Activated naive CD8-positive, alpha-beta T cell treated with anti-CD3 and anti-CD28 coated beads for 36 hours (primary cell): ENCODE results near the gene FLT3. TPM values are rescaled to one million over a fixed set of nuclear protein-coding genes. Genes with fewer than 3 reads are reported as not detected.
A peak's percentile ranks its signal among the peaks of the same experiment; 100 is the strongest.

Experiments used
- DNase-seq: peaks from one replicate; pipeline ENCODE4 v3.0.0; 2021
- H3K27ac Mint-ChIP-seq: one replicate; pipeline ENCODE4 v1.8.0; 2022; ENCODE audit warnings: mild to moderate bottlenecking, moderate library complexity, mixed read lengths
- H3K27me3 Mint-ChIP-seq: one replicate; pipeline ENCODE4 v1.8.0; 2022; ENCODE audit warnings: mild to moderate bottlenecking, mixed read lengths
- H3K36me3 Mint-ChIP-seq: one replicate; pipeline ENCODE4 v1.8.0; 2021; ENCODE audit warnings: mild to moderate bottlenecking, mixed read lengths
- H3K4me1 Mint-ChIP-seq: one replicate; pipeline ENCODE4 v1.8.0; 2021; ENCODE audit warnings: mixed read lengths
- H3K4me3 Mint-ChIP-seq: one replicate; pipeline ENCODE4 v1.8.0; 2022; ENCODE audit warnings: mild to moderate bottlenecking, moderate library complexity, mixed read lengths
- H3K9me3 Mint-ChIP-seq: one replicate; pipeline ENCODE4 v1.8.0; 2022; ENCODE audit warnings: mixed read lengths
- total RNA-seq, 2 experiments: library from RNA; stranded (reverse); gene quantifications; one replicate each; pipeline ENCODE4 v1.2.3, GENCODE V29; 2021

The FLT3 gene
- total RNA-seq, 2 experiments from 2014 or later, result 0.19 TPM; not detected in 1

- Mint-ChIP-seq H3K27ac (no peak overlapping the region), H3K9me3 (no peaks in the 10 kb centered on the region), H3K27me3 (no peaks in the 10 kb centered on the region), H3K36me3 (no peaks in the 10 kb centered on the region), H3K4me1 (peaks cover 7% of the 10 kb centered on the region), H3K4me3 (no peak overlapping the region)
- DNase-seq, result no peak
Observed at GRCh38 chr13:28067491-28067890, 32.9 kb downstream of the FLT3 start.

- Mint-ChIP-seq H3K9me3 (no peaks in the 10 kb centered on the region), H3K4me3 (no peak overlapping the region), H3K27me3 (peaks cover 18% of the 10 kb centered on the region), H3K36me3 (no peaks in the 10 kb centered on the region), H3K27ac (no peak overlapping the region), H3K4me1 (no peaks in the 10 kb centered on the region)
- DNase-seq, result peak; percentile 30
Observed at GRCh38 chr13:28058866-28059613, 41.3 kb downstream of the FLT3 start.

DNA sequence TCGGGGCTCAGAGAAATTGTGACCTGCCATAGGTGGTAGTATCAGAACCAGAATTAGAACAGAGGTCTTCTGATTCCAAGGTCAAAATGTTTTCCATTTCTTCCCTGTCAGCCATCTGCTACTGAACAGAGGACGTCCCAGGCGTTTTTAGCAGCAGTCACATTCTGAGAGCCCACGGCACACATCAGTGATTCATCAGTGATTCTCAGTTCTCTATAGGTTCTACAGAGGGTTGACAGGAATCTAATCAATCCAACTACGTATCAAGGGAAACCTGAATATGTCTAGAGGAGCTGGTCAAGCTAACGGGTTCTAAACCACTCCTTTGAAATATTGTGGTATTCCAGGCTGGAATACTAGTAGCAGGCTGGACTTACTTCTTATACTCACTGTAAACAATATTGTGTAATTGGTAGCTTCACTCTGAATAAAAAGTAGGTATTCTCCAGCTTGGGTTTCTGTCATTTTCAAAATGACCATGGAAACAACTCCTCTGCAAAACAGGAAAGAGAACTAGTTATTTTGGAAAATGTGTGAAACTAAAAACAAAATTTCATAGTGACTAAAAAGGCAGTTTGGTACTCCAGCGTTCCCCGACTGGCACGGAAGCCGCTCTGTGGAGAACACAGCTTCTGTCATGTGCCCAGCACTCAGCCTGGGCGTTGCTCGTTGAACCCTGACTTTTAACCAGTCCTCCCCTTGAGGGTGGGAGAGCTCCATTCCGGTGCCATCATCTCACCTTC is 43.2 kb downstream of the FLT3 start:
- Mint-ChIP-seq H3K4me1 (no peaks in the 10 kb centered on the region), H3K4me3 (no peak overlapping the region), H3K27ac (no peak overlapping the region), H3K9me3 (no peaks in the 10 kb centered on the region), H3K36me3 (no peaks in the 10 kb centered on the region), H3K27me3 (peaks cover 18% of the 10 kb centered on the region)
- no peak for DNase-seq

- no peak for DNase-seq
Observed at GRCh38 chr13:28056426-28056825, 44.0 kb downstream of the FLT3 start.

GRCh38 chr13:28055357-28055756 is 45.0 kb downstream of the FLT3 start:
- Mint-ChIP-seq H3K4me1 (no peaks in the 10 kb centered on the region), H3K9me3 (no peaks in the 10 kb centered on the region)
- DNase-seq, result no peak

More at GRCh38 chr13:28056426-28056825, 44.0 kb downstream of the FLT3 start:
- H3K27ac Mint-ChIP-seq, result no peak overlapping the region
- H3K9me3 Mint-ChIP-seq, result no peaks in the 10 kb centered on the region
- no peaks in the 10 kb centered on the region for H3K36me3 Mint-ChIP-seq
- no peaks in the 10 kb centered on the region for H3K4me1 Mint-ChIP-seq
- H3K27me3 Mint-ChIP-seq, result peaks cover 18% of the 10 kb centered on the region
- H3K4me3 Mint-ChIP-seq, result no peak overlapping the region

DNA sequence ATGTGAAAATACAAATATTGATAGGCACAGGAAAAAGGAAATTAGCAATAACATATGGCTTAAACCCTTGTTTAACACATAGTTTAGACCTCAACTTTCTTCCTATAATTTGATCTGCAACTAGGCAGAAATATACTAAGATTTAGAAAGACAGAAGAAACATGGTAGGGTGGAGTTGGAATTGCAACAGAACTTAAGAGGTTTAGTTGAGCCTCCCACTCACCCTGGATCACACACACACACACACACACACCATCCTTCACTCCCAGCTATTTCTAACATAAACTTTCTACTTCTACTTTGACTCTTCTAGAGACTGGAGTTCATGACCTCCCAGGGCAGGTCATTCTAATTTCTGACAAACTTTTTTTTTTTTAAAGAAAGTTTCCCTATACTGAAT is 47.4 kb downstream of the FLT3 start:
- no peak overlapping the region for H3K4me3 Mint-ChIP-seq
- H3K4me1 Mint-ChIP-seq, result peaks cover 3% of the 10 kb centered on the region
- H3K27ac Mint-ChIP-seq, result no peak overlapping the region
- peaks cover 24% of the 10 kb centered on the region for H3K27me3 Mint-ChIP-seq
- no peaks in the 10 kb centered on the region for H3K9me3 Mint-ChIP-seq
- H3K36me3 Mint-ChIP-seq, result no peaks in the 10 kb centered on the region
- no peak for DNase-seq

More at GRCh38 chr13:28055357-28055756, 45.0 kb downstream of the FLT3 start:
- H3K27ac Mint-ChIP-seq, result no peak overlapping the region
- H3K36me3 Mint-ChIP-seq, result no peaks in the 10 kb centered on the region
- H3K27me3 Mint-ChIP-seq, result peaks cover 20% of the 10 kb centered on the region
- no peak overlapping the region for H3K4me3 Mint-ChIP-seq

GRCh38 chr13:28049880-28050875 is 50.2 kb downstream of the FLT3 start:
- Mint-ChIP-seq H3K27me3 (peaks cover 14% of the 10 kb centered on the region), H3K27ac (no peak overlapping the region), H3K4me1 (peaks cover 7% of the 10 kb centered on the region), H3K9me3 (peaks cover 1% of the 10 kb centered on the region), H3K36me3 (no peaks in the 10 kb centered on the region), H3K4me3 (no peak overlapping the region)
- no peak for DNase-seq

DNA sequence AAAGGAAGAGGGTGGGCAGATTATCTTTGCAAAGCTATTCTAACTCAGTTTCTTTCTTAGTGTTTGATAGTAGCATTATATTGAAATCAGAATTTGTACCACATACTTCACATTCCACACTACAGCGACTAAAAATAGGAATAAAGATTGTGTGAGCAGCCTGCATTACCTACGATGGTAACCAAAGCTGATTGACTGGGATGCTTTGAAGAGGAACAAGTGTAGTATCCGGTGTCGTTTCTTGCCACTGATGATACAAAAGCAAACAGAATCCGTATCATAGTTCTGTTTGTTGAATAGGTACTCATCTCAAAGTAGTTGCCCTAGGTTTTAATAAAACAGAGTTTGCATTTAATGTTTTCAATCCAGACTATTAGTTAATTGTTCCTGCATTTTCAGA is 51.2 kb downstream of the FLT3 start:
- Mint-ChIP-seq H3K4me3 (no peak overlapping the region), H3K9me3 (peaks cover 1% of the 10 kb centered on the region), H3K27ac (no peak overlapping the region), H3K36me3 (no peaks in the 10 kb centered on the region), H3K27me3 (peaks cover 6% of the 10 kb centered on the region), H3K4me1 (peaks cover 7% of the 10 kb centered on the region)
- DNase-seq, result no peak

DNA sequence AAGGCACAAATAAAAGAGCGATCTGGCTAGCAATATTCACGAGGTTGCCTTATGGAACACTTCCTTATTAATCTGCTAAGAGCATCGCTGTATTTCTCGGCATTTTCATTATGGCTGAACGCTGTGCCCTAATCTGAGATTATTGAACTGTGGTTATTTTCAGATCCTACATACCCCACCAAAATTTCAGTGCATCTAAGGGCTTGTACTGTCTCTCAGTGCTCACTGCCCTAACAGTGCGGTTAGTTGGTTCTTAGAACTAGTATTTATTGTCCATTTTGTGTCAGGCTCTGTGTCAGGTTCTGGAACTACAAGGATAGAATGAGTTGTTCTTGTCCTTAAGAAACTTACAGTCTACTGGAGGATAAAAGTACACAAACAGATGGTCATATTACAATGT is 51.6 kb downstream of the FLT3 start:
- H3K4me1 Mint-ChIP-seq, result peaks cover 7% of the 10 kb centered on the region
- peaks cover 6% of the 10 kb centered on the region for H3K27me3 Mint-ChIP-seq
- no peak overlapping the region for H3K27ac Mint-ChIP-seq
- no peak overlapping the region for H3K4me3 Mint-ChIP-seq
- H3K36me3 Mint-ChIP-seq, result no peaks in the 10 kb centered on the region
- no peak for DNase-seq
- peaks cover 1% of the 10 kb centered on the region for H3K9me3 Mint-ChIP-seq

DNA sequence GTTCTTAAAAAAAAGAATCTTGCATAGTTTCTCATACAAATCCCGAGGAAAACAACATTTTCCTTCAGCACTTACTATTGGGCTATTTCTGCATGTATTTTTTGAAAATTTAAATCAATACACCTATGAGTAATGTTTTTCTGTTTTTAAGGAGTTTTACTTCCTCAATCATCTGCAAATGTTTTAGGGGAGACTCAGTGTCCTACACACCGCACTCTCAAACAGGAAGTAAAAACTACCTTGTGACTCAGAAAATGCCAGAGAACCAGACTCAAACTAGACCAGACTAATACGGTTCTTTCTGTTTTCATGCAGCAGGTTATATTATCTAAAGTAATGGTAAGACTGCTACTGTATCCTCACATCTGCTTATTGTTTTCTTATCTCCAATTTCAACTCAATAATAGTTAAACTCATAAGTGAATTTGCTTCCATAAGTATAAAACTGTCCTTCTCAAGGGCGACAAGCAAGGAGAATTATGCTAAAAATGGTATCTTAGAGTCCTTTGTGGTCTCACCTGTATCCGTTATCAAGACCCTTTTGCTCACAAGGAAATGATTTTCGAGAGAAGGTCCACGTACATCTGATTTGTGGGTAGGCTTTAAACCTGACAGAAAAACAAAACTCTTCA is 52.5 kb downstream of the FLT3 start:
- Mint-ChIP-seq H3K9me3 (peaks cover 1% of the 10 kb centered on the region), H3K27ac (peak overlapping the region; percentile 34), H3K4me1 (peaks cover 7% of the 10 kb centered on the region), H3K27me3 (peaks cover 6% of the 10 kb centered on the region), H3K4me3 (no peak overlapping the region), H3K36me3 (no peaks in the 10 kb centered on the region)
- no peak for DNase-seq

- Mint-ChIP-seq H3K9me3 (peaks cover 1% of the 10 kb centered on the region), H3K4me3 (no peak overlapping the region), H3K27me3 (peaks cover 6% of the 10 kb centered on the region), H3K4me1 (peaks cover 7% of the 10 kb centered on the region), H3K27ac (no peak overlapping the region), H3K36me3 (no peaks in the 10 kb centered on the region)
- no peak for DNase-seq
Observed at GRCh38 chr13:28046981-28047380, 53.4 kb downstream of the FLT3 start.

- Mint-ChIP-seq H3K4me1 (peaks cover 7% of the 10 kb centered on the region), H3K27me3 (peaks cover 6% of the 10 kb centered on the region), H3K36me3 (no peaks in the 10 kb centered on the region), H3K27ac (no peak overlapping the region), H3K9me3 (peaks cover 1% of the 10 kb centered on the region), H3K4me3 (no peak overlapping the region)
- no peak for DNase-seq
Observed at GRCh38 chr13:28045861-28046260, 54.5 kb downstream of the FLT3 start.

DNA sequence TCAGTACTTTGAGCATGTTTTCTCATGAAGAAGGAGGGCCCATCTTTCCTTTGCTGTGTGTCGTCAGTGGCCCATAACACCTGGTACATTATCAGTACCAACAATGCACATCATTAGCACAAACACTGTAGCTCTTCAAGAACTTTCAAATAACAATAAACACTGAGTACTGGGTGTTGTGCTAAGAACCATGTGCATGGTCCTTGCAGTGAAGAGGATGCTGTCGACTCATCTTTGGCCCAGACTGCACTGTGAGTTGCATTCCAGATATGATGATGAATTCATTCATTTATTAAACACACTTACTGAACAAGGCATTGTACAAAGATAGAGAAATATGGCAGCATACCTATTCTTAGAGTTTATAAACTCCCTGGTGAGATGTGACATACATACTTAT is 55.8 kb downstream of the FLT3 start:
- H3K36me3 Mint-ChIP-seq, result no peaks in the 10 kb centered on the region
- no peak overlapping the region for H3K4me3 Mint-ChIP-seq
- peaks cover 1% of the 10 kb centered on the region for H3K9me3 Mint-ChIP-seq
- H3K27me3 Mint-ChIP-seq, result no peaks in the 10 kb centered on the region
- peaks cover 7% of the 10 kb centered on the region for H3K4me1 Mint-ChIP-seq
- no peak overlapping the region for H3K27ac Mint-ChIP-seq
- no peak for DNase-seq

- peaks cover 6% of the 10 kb centered on the region for H3K4me1 Mint-ChIP-seq
- no peak overlapping the region for H3K27ac Mint-ChIP-seq
- peaks cover 3% of the 10 kb centered on the region for H3K27me3 Mint-ChIP-seq
- no peak overlapping the region for H3K4me3 Mint-ChIP-seq
- no peak for DNase-seq
- H3K9me3 Mint-ChIP-seq, result peaks cover 1% of the 10 kb centered on the region
- no peaks in the 10 kb centered on the region for H3K36me3 Mint-ChIP-seq
Observed at GRCh38 chr13:28043224-28043623, 57.2 kb downstream of the FLT3 start.
